ENCODE data around the gene FGF14. TPM values are rescaled to one million over a fixed set of nuclear protein-coding genes. Genes with fewer than 3 reads are reported as not detected.

Gene FGF14
- polyA plus RNA-seq, 1 donor (not counting 4 experiments of a cell fraction or from before 2014, with no cell fraction given), result 0.09 TPM

- H3K4me3 ChIP-seq (ENCODE audit: control insufficient read depth in 2 of 3, extremely low read depth in 1 of 3, insufficient read depth in 2 of 3, low read depth in 1 of 3, low read length in 3 of 3), result no peak overlapping the region
- FAIRE-seq (no peak), DNase-seq (ENCODE audit: low read depth, low spot score) (no peak)
- no peaks in the 10 kb centered on the region for H3K36me3 ChIP-seq (ENCODE audit: control insufficient read depth in 2 of 2, extremely low read depth in 1 of 2, insufficient read depth in 2 of 2, low read length in 2 of 2)
- H3K4me1 ChIP-seq (ENCODE audit: control insufficient read depth, extremely low read depth, insufficient read depth, low read length), result no peaks in the 10 kb centered on the region
- H3K27me3 ChIP-seq (ENCODE audit: control insufficient read depth, extremely low read depth, insufficient read depth, low read length), result no peaks in the 10 kb centered on the region
- no peak overlapping the region for H3K9ac ChIP-seq (ENCODE audit: control insufficient read depth, extremely low read depth, insufficient read depth, low read length)
- H4K20me1 ChIP-seq (ENCODE audit: control insufficient read depth, extremely low read depth, insufficient read depth, low read length), result no peaks in the 10 kb centered on the region
- no peaks in the 10 kb centered on the region for H3K9me3 ChIP-seq (ENCODE audit: control insufficient read depth, low read depth, low read length)
- no peak overlapping the region for H2AFZ ChIP-seq (ENCODE audit: control insufficient read depth, low read length)
- H3K9me1 ChIP-seq (ENCODE audit: control insufficient read depth, extremely low read depth, insufficient read depth, low read length), result no peaks in the 10 kb centered on the region
- H3K79me2 ChIP-seq (ENCODE audit: control insufficient read depth, insufficient read depth, low read length), result no peaks in the 10 kb centered on the region
- TF ChIP-seq CTCF (optimal IDR thresholded peaks at IDR 0.05 in 1 of 3, IDR thresholded peaks at IDR 0.05 in 1 of 3, conservative IDR thresholded peaks at IDR 0.05 in 1 of 3; ENCODE audit: extremely low read depth in 1 of 3, insufficient read depth in 2 of 3, low read length in 3 of 3) (no peak), EZH2 (IDR thresholded peaks at IDR 0.05; ENCODE audit: low read length) (no peak)
- H3K27ac ChIP-seq (ENCODE audit: control insufficient read depth, insufficient read depth, low read length), result no peak overlapping the region
- no peak overlapping the region for H3K4me2 ChIP-seq (ENCODE audit: control insufficient read depth, extremely low read depth, insufficient read depth, low read depth, low read length)
- dilution Hi-C loops (cut with MboI; ENCODE audit: extremely low pct_ligation_motif_present, low sequenced_read_pairs), result no loop called here
Observed at GRCh38 chr13:101817898-101818297, 584.0 kb downstream of the FGF14 start.

GRCh38 chr13:101811881-101812280 lies 590.0 kb downstream of the FGF14 start:
- no peaks in the 10 kb centered on the region for H4K20me1 ChIP-seq (ENCODE audit: control insufficient read depth, extremely low read depth, insufficient read depth, low read length)
- no peak overlapping the region for H3K9ac ChIP-seq (ENCODE audit: control insufficient read depth, extremely low read depth, insufficient read depth, low read length)
- H2AFZ ChIP-seq (ENCODE audit: control insufficient read depth, low read length), result no peak overlapping the region
- H3K4me3 ChIP-seq (ENCODE audit: control insufficient read depth in 2 of 3, extremely low read depth in 1 of 3, insufficient read depth in 2 of 3, low read depth in 1 of 3, low read length in 3 of 3), result no peak overlapping the region
- TF ChIP-seq EZH2 (IDR thresholded peaks at IDR 0.05; ENCODE audit: low read length) (no peak), CTCF (optimal IDR thresholded peaks at IDR 0.05 in 1 of 3, IDR thresholded peaks at IDR 0.05 in 1 of 3, conservative IDR thresholded peaks at IDR 0.05 in 1 of 3; ENCODE audit: extremely low read depth in 1 of 3, insufficient read depth in 2 of 3, low read length in 3 of 3) (no peak)
- no peaks in the 10 kb centered on the region for H3K9me3 ChIP-seq (ENCODE audit: control insufficient read depth, low read depth, low read length)
- H3K27ac ChIP-seq (ENCODE audit: control insufficient read depth, insufficient read depth, low read length), result no peak overlapping the region
- no peaks in the 10 kb centered on the region for H3K79me2 ChIP-seq (ENCODE audit: control insufficient read depth, insufficient read depth, low read length)
- no peak for DNase-seq (ENCODE audit: low read depth, low spot score)
- dilution Hi-C loops (cut with MboI; ENCODE audit: extremely low pct_ligation_motif_present, low sequenced_read_pairs), result no loop called here
- H3K4me2 ChIP-seq (ENCODE audit: control insufficient read depth, extremely low read depth, insufficient read depth, low read depth, low read length), result no peak overlapping the region
- no peak for FAIRE-seq
- H3K36me3 ChIP-seq (ENCODE audit: control insufficient read depth in 2 of 2, extremely low read depth in 1 of 2, insufficient read depth in 2 of 2, low read length in 2 of 2), result no peaks in the 10 kb centered on the region
- no peaks in the 10 kb centered on the region for H3K27me3 ChIP-seq (ENCODE audit: control insufficient read depth, extremely low read depth, insufficient read depth, low read length)
- H3K9me1 ChIP-seq (ENCODE audit: control insufficient read depth, extremely low read depth, insufficient read depth, low read length), result no peaks in the 10 kb centered on the region
- H3K4me1 ChIP-seq (ENCODE audit: control insufficient read depth, extremely low read depth, insufficient read depth, low read length), result no peaks in the 10 kb centered on the region

All from keratinocyte (primary cell).